PC-3 (cell line): ENCODE measurements around the gene DZIP3. TPM values are rescaled to one million over a fixed set of nuclear protein-coding genes. Genes with fewer than 3 reads are reported as not detected.
"Not testable (repeated sequence)": the region's sequence is repeated elsewhere in the genome, so short reads cannot be mapped to it uniquely, and the experiment has no call there.

Experiments used
- ATAC-seq: fragments of 200-7000 bp; cut with Tn5 transposase; 2 replicates; pipeline ENCODE4 v1.9.1; 2020; ENCODE audit warnings: mild to moderate bottlenecking, moderate library complexity
- BruUV-seq: library from RNA; stranded (reverse); fragments of 400-500 nt; replicated peaks from 2 replicates; lab custom pipeline; 2021; lab: Mats Ljungman, UMichigan
- CTCF ChIA-PET: fragments of 300-600 bp; sonication (Branson Sonifier 250); formaldehyde crosslinking; loops from one replicate; lab custom pipeline; 2022; ENCODE audit warnings: antibody characterized with exemption; lab: Charles Lee
- POLR2A ChIA-PET: fragments of 300-600 bp; sonication (Branson Sonifier 250); formaldehyde crosslinking; loops from one replicate; lab custom pipeline; 2022; ENCODE audit warnings: antibody characterized with exemption; ENCODE audit not compliant: unreplicated experiment; lab: Charles Lee
- DNase-seq: peaks from one replicate; pipeline ENCODE4 v3.0.0-alpha.2; 2015
- H2AFZ ChIP-seq: fragments of 300-600 bp; sonication (generic); 2 replicates; pipeline ENCODE4 v1.6.0; 2016; ENCODE audit warnings: antibody characterized with exemption, low read length
- H3F3A ChIP-seq: fragments of 300-600 bp; sonication (generic); one replicate; pipeline ENCODE4 v1.6.0; 2017; ENCODE audit warnings: antibody characterized with exemption, low read length, control low read depth, mild to moderate bottlenecking; ENCODE audit not compliant: unreplicated experiment
- H3K27ac ChIP-seq: fragments of 300-600 bp; sonication (generic); 2 replicates; pipeline ENCODE4 v1.5.1; 2016; ENCODE audit warnings: mild to moderate bottlenecking, low read length
- H3K27me3 ChIP-seq: fragments of 300-600 bp; sonication (generic); 2 replicates; pipeline ENCODE4 v1.6.1; 2016; ENCODE audit warnings: low read length, mixed read lengths
- H3K36me3 ChIP-seq: fragments of 300-600 bp; sonication (generic); 2 replicates; pipeline ENCODE4 v1.6.1; 2016; ENCODE audit warnings: low read depth, mixed run types, low read length, mixed read lengths
- H3K4me1 ChIP-seq: fragments of 300-600 bp; sonication (generic); 2 replicates; pipeline ENCODE4 v1.5.1; 2016; ENCODE audit warnings: low read length; ENCODE audit not compliant: insufficient read depth
- H3K4me2 ChIP-seq: fragments of 300-600 bp; sonication (generic); 2 replicates; pipeline ENCODE4 v1.6.0; 2016; ENCODE audit warnings: low read length
- H3K4me3 ChIP-seq: fragments of 300-600 bp; sonication (generic); 2 replicates; pipeline ENCODE4 v1.5.1; 2016; ENCODE audit warnings: mild to moderate bottlenecking, low read length, mixed read lengths
- H3K79me2 ChIP-seq: fragments of 300-600 bp; sonication (generic); 2 replicates; pipeline ENCODE4 v1.6.1; 2017; ENCODE audit warnings: low read length, mixed read lengths
- H3K9ac ChIP-seq: fragments of 300-600 bp; sonication (generic); 2 replicates; pipeline ENCODE4 v1.6.0; 2016; ENCODE audit warnings: mild to moderate bottlenecking, low read length
- H3K9me2 ChIP-seq: fragments of 300-600 bp; sonication (generic); replicated peaks from 2 replicates; pipeline ENCODE4 v1.6.1; 2016; ENCODE audit warnings: mixed run types, low read length, mixed read lengths
- H3K9me3 ChIP-seq: fragments of 300-600 bp; sonication (generic); 2 replicates; pipeline ENCODE4 v1.6.1; 2016; ENCODE audit warnings: low read length, mixed read lengths
- H4K20me1 ChIP-seq: fragments of 300-600 bp; sonication (generic); 2 replicates; pipeline ENCODE4 v1.6.1; 2016; ENCODE audit warnings: low read length, mixed read lengths
- EZH2 ChIP-seq: fragments of 300-600 bp; sonication (generic); IDR thresholded peaks from one replicate; pipeline ENCODE4 v1.6.1; 2017; ENCODE audit warnings: antibody characterized with exemption, mild to moderate bottlenecking, low read length; ENCODE audit not compliant: unreplicated experiment
- EZH2phosphoT487 ChIP-seq: fragments of 300-600 bp; sonication (generic); IDR thresholded peaks from 2 replicates; pipeline ENCODE4 v1.6.1; 2018; ENCODE audit warnings: mild to moderate bottlenecking, antibody characterized with exemption, low read length, borderline replicate concordance
- intact Hi-C: fragments of 100-400 bp; cut with micrococcal nuclease; formaldehyde crosslinking; loops from 2 replicates; pipeline ENCODE4 v1.9.0; 2023
- total RNA-seq: library from RNA; depleted of rRNA; stranded (reverse); fragments of >200 nt; gene quantifications from 2 replicates; pipeline ENCODE4 v1.2.3, GENCODE V29; 2014
- TF ChIP-seq, protein P1 (sequence below): fragments of 300-600 bp; sonication (generic); conservative IDR thresholded peaks from 2 replicates; pipeline ENCODE4 v1.5.1; 2017; ENCODE audit warnings: antibody characterized with exemption, low read depth, mild to moderate bottlenecking, low read length

Gene DZIP3
- total RNA-seq, 1 experiment from 2014 or later: 7.3 TPM

DNA sequence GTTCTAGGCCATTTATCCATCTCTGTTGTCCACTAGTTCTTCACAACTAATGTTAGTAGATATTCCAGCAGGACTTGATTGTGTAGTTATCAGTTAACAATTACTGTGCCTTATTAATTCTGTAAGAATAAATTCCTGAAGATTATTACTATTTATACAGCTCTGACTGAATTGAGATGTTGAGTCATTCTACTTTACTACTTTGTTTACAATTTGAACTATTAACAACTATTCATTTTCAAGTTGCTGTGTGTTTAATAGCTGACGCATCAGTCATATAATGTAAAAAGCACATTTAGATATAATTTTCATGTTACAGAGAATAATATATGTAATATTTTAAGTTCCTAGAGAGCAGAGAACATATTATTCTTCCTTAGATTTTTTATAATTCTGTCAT, 21.1 kb downstream of the DZIP3 start:
- H3K9me3 ChIP-seq: no peaks in the 10 kb centered on the region
- peak overlapping the region; percentile 15; the same call in 1 of the 2 replicates for H3K4me2 ChIP-seq
- ChIA-PET CTCF (interaction anchor here (0.7 kb wide), 1 partner anchor 21 kb away, joined by 3 read pairs; the partner anchor contains the start of genes CIP2A and DZIP3), POLR2A (no interaction called here)
- H3K9me2 ChIP-seq: no peaks in the 10 kb centered on the region
- DNase-seq (peak; percentile 32), ATAC-seq (peak; percentile 93)
- H3K27me3 ChIP-seq: no peaks in the 10 kb centered on the region
- no peak overlapping the region for H3K9ac ChIP-seq
- H3K79me2 ChIP-seq: no peaks in the 10 kb centered on the region
- H4K20me1 ChIP-seq: no peaks in the 10 kb centered on the region
- H3F3A ChIP-seq: no peaks in the 10 kb centered on the region
- H3K4me1 ChIP-seq: peaks cover 12% of the 10 kb centered on the region
- H2AFZ ChIP-seq: no peak overlapping the region
- intact Hi-C loops: no loop called here
- BruUV-seq: no TSS peak
- TF ChIP-seq EZH2phosphoT487: no peak
- TF ChIP-seq, protein P1, sequence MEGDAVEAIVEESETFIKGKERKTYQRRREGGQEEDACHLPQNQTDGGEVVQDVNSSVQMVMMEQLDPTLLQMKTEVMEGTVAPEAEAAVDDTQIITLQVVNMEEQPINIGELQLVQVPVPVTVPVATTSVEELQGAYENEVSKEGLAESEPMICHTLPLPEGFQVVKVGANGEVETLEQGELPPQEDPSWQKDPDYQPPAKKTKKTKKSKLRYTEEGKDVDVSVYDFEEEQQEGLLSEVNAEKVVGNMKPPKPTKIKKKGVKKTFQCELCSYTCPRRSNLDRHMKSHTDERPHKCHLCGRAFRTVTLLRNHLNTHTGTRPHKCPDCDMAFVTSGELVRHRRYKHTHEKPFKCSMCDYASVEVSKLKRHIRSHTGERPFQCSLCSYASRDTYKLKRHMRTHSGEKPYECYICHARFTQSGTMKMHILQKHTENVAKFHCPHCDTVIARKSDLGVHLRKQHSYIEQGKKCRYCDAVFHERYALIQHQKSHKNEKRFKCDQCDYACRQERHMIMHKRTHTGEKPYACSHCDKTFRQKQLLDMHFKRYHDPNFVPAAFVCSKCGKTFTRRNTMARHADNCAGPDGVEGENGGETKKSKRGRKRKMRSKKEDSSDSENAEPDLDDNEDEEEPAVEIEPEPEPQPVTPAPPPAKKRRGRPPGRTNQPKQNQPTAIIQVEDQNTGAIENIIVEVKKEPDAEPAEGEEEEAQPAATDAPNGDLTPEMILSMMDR: no peak
- TF ChIP-seq EZH2: no peak
- no peaks in the 10 kb centered on the region for H3K36me3 ChIP-seq
- no peak overlapping the region for H3K4me3 ChIP-seq
- H3K27ac ChIP-seq: no peak overlapping the region

DNA sequence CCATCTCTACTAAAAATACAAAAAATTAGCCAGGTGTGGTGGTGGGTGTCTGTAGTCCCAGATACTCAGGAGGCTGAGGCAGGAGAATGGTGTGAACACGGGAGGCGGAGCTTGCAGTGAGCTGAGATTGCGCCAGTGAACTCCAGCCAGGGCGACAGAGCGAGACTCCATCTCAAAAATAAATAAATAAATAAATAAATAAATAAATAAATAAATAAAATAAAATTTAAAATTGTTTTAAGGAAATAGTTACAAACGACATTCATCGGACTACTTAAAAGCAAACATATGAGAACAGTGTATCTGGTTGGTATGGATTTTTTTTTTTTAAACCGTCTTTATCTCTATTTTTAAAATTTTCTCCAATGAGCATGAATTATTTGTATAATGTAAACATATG, 26.6 kb downstream of the DZIP3 start:
- POLR2A ChIA-PET, CTCF ChIA-PET, H3K9me2 ChIP-seq, DNase-seq, H3K27me3 ChIP-seq, H3K9me3 ChIP-seq, intact Hi-C loops, H3K27ac ChIP-seq, H3K9ac ChIP-seq, H3K4me2 ChIP-seq, BruUV-seq, H2AFZ ChIP-seq, H3K79me2 ChIP-seq, H3F3A ChIP-seq, H3K4me1 ChIP-seq, ATAC-seq, H3K36me3 ChIP-seq, H4K20me1 ChIP-seq, H3K4me3 ChIP-seq: not testable (repeated sequence)

DNA sequence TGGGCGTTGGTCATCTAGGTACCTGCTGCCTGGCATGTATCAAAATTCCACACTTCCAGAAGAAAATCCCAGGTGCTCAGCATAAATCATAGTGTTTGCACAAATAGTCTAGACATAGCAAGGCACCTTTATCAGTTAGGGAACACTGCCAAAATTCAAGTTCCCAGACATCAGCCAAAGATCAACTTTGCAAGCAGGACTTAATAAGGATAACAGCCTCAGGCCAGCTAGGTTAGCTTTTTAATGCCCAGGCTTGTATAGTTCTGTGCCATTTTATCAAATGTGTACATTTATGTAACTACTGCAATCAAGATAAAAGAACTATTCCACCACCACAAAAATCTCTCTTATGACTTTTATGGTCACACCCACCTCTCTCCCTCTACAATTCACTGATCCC, 30.7 kb downstream of the DZIP3 start:
- Histone ChIP-seq H3K4me1 (no peaks in the 10 kb centered on the region), H3K9ac (no peak overlapping the region), H3F3A (no peaks in the 10 kb centered on the region), H3K36me3 (no peaks in the 10 kb centered on the region), H3K9me3 (no peaks in the 10 kb centered on the region), H3K27ac (no peak overlapping the region), H3K27me3 (no peaks in the 10 kb centered on the region), H3K4me3 (no peak overlapping the region), H3K9me2 (no peaks in the 10 kb centered on the region), H2AFZ (no peak overlapping the region), H3K4me2 (no peak overlapping the region), H3K79me2 (no peaks in the 10 kb centered on the region), H4K20me1 (no peaks in the 10 kb centered on the region)
- ChIA-PET POLR2A (no interaction called here), CTCF (no interaction called here)
- no peak for DNase-seq
- no peak for ATAC-seq
- no TSS peak for BruUV-seq
- TF ChIP-seq, protein P1: no peak
- TF ChIP-seq EZH2phosphoT487: no peak
- TF ChIP-seq EZH2: no peak
- intact Hi-C loops: no loop called here
